ENCODE measurements around the gene OR10AD1. TPM values are rescaled to one million over a fixed set of nuclear protein-coding genes. Genes with fewer than 3 reads are reported as not detected.
"Not testable (repeated sequence)": the region's sequence is repeated elsewhere in the genome, so short reads cannot be mapped to it uniquely, and the experiment has no call there.

OR10AD1 gene, protein sequence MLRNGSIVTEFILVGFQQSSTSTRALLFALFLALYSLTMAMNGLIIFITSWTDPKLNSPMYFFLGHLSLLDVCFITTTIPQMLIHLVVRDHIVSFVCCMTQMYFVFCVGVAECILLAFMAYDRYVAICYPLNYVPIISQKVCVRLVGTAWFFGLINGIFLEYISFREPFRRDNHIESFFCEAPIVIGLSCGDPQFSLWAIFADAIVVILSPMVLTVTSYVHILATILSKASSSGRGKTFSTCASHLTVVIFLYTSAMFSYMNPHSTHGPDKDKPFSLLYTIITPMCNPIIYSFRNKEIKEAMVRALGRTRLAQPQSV
- total RNA-seq, result not detected

DNA sequence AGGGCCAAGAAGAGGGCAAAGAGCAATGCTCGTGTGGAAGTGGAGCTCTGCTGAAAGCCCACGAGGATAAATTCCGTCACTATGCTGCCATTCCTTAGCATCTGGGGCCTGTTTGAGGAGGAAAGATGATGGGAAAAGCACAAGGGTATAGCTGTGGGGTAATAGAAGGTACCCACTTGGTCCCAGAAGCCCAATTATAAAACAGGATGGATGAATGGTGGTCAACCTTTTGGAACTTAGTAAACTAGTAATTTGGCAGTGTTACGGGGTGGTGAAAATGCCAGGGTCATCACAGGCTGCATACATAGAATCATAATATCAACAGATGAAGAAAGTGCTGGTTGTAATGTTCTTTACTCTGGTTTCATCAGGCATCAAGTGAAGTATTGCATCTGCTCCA, at the start of gene OR10AD1:
TSS of gene OR10AD1 (minus strand) at position 101 of the 400 bp plus-strand sequence. CDS start at position 101, 0 bp downstream.
- TF ChIP-seq POLR2A (IDR thresholded peaks at IDR 0.05), result no peak
- TF ChIP-seq, protein P1, sequence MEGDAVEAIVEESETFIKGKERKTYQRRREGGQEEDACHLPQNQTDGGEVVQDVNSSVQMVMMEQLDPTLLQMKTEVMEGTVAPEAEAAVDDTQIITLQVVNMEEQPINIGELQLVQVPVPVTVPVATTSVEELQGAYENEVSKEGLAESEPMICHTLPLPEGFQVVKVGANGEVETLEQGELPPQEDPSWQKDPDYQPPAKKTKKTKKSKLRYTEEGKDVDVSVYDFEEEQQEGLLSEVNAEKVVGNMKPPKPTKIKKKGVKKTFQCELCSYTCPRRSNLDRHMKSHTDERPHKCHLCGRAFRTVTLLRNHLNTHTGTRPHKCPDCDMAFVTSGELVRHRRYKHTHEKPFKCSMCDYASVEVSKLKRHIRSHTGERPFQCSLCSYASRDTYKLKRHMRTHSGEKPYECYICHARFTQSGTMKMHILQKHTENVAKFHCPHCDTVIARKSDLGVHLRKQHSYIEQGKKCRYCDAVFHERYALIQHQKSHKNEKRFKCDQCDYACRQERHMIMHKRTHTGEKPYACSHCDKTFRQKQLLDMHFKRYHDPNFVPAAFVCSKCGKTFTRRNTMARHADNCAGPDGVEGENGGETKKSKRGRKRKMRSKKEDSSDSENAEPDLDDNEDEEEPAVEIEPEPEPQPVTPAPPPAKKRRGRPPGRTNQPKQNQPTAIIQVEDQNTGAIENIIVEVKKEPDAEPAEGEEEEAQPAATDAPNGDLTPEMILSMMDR (IDR thresholded peaks at IDR 0.05 in 4 of 5, conservative IDR thresholded peaks at IDR 0.05 in 1 of 5), result no peak
- intact Hi-C loops (cut with DNase I; ENCODE audit: low total_unique reads) (no loop called here), in situ Hi-C loops (cut with MboI; ENCODE audit: low sequenced_read_pairs in 4 of 4) (no loop called here)
- ATAC-seq, result no peak
- no peak for DNase-seq
- no peak within 1 kb of the TSS for H3K27ac ChIP-seq
- no peaks in the 10 kb centered on the region for H3K27me3 ChIP-seq
- peaks cover 12 to 13% of the 10 kb centered on the region in 2 donors for H3K4me1 ChIP-seq
- no peak within 1 kb of the TSS for H3K4me3 ChIP-seq
- no peaks in the 10 kb centered on the region for H3K9me3 ChIP-seq
- peaks cover 0 to 25% of the 10 kb centered on the region in 2 donors for H3K36me3 ChIP-seq

DNA sequence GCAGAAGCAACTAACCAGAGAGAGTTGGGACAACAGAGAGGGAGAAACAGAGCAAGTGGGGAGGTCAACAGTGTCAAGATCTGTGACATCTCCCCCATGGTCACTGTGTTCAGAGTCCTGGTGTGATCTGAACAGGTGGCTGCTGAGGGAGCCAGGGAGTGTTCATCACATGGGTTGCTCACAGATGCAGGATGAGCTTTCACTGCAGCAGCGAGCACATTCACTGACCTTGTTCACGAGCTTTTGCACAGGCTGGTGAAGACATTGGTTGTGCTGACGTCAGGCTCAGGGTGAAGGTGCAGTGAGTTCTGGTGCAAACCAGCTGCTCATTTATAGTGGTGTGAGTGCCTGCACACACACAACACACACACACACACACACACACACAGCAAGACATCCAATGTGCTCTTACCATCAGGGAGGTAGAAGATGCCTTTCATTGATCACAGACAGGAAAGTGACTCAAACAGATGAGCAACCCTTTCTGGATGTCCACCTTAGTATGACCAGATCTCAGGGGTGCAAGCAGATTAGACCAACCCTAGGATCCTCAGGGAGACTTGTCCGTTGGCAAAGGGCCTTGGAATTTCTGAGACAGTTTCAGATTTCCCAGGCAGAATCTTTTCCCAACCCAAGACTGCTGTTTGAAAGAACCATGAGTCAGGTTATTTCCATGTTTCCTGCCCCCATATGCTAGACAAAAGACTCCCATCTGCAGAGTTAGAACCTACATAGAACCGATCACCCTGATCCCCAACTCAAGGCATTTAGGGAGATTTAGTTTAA, 44.3 kb upstream of the OR10AD1 start:
- no peak for ATAC-seq
- TF ChIP-seq POLR2A (IDR thresholded peaks at IDR 0.05), result no peak
- TF ChIP-seq, protein P1 (IDR thresholded peaks at IDR 0.05 in 4 of 5, conservative IDR thresholded peaks at IDR 0.05 in 1 of 5), result no peak
- Histone ChIP-seq H3K27me3 (no peaks in the 10 kb centered on the region), H3K9me3 (no peaks in the 10 kb centered on the region), H3K27ac (no peak overlapping the region), H3K36me3 (no peaks in the 10 kb centered on the region), H3K4me1 (no peaks in the 10 kb centered on the region), H3K4me3 (no peak overlapping the region)
- intact Hi-C loops (cut with DNase I; ENCODE audit: low total_unique reads) (no loop called here), in situ Hi-C loops (cut with MboI; ENCODE audit: low sequenced_read_pairs in 4 of 4) (loop anchor here in 1 of 4 donors (25.0 kb wide), 1 partner anchor 365 kb away; no protein-coding TSS in a partner anchor)
- no peak for DNase-seq

DNA sequence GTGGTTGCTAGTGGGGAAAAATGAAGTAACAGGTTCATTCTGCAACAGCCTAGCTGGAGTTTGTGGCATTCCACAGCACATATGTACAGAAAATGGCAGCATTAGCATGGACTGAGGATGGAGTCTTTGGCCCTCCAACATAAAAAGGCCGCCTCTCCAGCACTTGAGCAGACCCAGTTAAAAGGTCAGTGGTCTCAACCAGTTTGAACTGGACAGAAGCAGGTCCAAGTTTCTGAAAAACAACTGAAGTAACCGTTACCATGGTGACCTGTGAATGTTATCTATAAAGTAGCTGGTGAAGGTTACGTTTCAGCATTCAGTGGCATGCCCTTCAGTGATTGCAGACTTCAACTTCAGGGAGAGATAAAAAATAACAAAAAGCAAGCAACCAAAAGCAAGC, 34.1 kb upstream of the OR10AD1 start:
- Histone ChIP-seq H3K9me3 (no peaks in the 10 kb centered on the region), H3K4me1 (no peaks in the 10 kb centered on the region), H3K27ac (no peak overlapping the region), H3K4me3 (no peak overlapping the region), H3K27me3 (no peaks in the 10 kb centered on the region), H3K36me3 (no peaks in the 10 kb centered on the region)
- TF ChIP-seq, protein P1 (IDR thresholded peaks at IDR 0.05 in 4 of 5, conservative IDR thresholded peaks at IDR 0.05 in 1 of 5), result no peak
- TF ChIP-seq POLR2A (IDR thresholded peaks at IDR 0.05), result no peak
- intact Hi-C loops (cut with DNase I; ENCODE audit: low total_unique reads) (no loop called here), in situ Hi-C loops (cut with MboI; ENCODE audit: low sequenced_read_pairs in 4 of 4) (loop anchor here in 1 of 4 donors (25.0 kb wide), 1 partner anchor 375 kb away; no protein-coding TSS in a partner anchor)
- ATAC-seq (no peak), DNase-seq (no peak)

DNA sequence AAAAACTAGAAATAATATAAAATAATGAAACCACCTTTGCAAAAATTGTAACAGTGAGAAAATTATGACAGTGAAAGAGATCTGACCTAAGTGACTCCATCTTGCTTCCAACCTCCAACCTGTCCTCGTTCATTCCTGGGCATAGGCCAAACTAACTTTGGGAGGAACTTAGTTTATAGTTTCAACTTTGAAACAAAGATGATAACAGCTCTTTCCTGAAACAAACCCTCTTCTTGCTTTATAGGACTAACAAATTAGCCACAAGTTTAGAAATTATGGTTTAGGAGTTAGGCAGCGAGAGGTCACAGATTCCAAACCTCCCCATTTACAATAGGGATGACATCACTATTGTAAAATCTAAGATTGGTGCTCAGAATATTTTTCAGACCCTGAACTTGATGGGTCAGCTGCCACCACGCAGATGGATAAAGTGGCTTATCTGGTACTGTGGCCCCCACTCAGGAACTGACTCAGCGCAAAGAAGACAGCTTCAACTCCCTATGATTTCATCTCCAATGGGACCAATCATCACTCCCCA, 32.8 kb upstream of the OR10AD1 start:
- H3K4me3 ChIP-seq, result no peak overlapping the region
- ATAC-seq (no peak), DNase-seq (no peak)
- no peaks in the 10 kb centered on the region for H3K4me1 ChIP-seq
- no peaks in the 10 kb centered on the region for H3K27me3 ChIP-seq
- H3K36me3 ChIP-seq, result no peaks in the 10 kb centered on the region
- in situ Hi-C loops (cut with MboI; ENCODE audit: low sequenced_read_pairs in 4 of 4), result loop anchor here in 1 of 4 donors (25.0 kb wide), 1 partner anchor 376 kb away; no protein-coding TSS in a partner anchor
- no peak overlapping the region for H3K27ac ChIP-seq
- intact Hi-C loops (cut with DNase I; ENCODE audit: low total_unique reads), result no loop called here
- TF ChIP-seq, protein P1 (IDR thresholded peaks at IDR 0.05 in 4 of 5, conservative IDR thresholded peaks at IDR 0.05 in 1 of 5), result no peak
- no peak for TF ChIP-seq POLR2A (IDR thresholded peaks at IDR 0.05)
- H3K9me3 ChIP-seq, result no peaks in the 10 kb centered on the region

DNA sequence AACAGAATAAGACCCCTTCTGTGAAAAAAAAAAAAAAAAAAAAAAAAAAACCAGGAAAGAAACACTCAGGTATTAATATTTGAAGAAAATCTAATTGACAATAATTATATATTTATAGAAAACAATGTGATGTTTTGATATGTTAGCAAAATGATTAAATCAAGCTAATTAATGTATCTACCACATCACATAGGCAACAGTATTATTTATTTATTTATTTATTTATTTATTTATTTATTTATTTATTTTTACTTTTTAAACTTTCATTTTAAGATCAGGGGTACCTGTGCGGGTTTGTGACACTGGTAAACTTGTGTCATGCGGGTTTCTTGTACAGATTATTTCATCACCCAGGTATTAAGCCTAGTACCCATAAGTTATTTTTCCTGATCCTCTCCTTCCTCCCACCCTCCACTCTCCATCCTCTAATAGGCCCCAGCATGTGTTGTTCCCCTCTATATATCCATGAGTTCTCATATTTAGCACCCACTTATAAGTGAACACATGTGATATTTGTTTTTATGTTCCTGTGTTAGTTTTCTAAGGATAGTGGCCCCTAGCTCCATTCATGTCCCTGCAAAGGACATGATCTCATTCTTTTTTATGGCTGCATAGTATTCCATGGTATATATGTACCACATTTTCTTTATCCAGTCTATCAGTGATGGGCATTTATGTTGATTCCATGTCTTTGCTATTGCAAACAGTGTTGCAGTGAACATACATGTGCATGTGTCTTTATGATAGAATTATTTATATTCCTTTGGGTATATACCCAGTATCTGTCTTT, 28.3 kb upstream of the OR10AD1 start:
- H3K4me1 ChIP-seq; H3K27me3 ChIP-seq; DNase-seq; H3K36me3 ChIP-seq; H3K9me3 ChIP-seq; H3K27ac ChIP-seq; H3K4me3 ChIP-seq; ATAC-seq; intact Hi-C loops (cut with DNase I; ENCODE audit: low total_unique reads): not testable (repeated sequence)
- in situ Hi-C loops (cut with MboI; ENCODE audit: low sequenced_read_pairs in 4 of 4), result loop anchor here in 1 of 4 donors (25.0 kb wide), 1 partner anchor 381 kb away; no protein-coding TSS in a partner anchor

DNA sequence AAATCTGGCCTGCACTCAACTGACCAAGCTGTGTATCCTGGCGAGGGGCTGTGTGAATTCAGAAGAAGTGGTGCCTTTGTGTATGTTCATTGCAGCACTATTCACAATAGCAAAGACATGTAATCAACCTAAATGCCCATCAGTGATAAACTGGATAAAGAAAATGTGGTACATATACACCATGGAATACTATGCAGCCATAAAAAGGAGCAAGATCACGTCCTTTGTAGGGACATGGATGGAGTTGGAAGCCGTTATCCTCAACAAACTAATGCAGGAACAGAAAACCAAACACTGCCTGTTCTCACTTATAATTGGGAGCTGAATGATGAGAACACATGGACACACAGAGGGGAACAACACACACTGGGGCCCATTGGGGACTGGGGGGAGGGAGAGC, 21.4 kb upstream of the OR10AD1 start:
- in situ Hi-C loops (cut with MboI; ENCODE audit: low sequenced_read_pairs in 4 of 4); ATAC-seq; H3K4me1 ChIP-seq; H3K36me3 ChIP-seq; intact Hi-C loops (cut with DNase I; ENCODE audit: low total_unique reads); H3K27ac ChIP-seq; H3K27me3 ChIP-seq; H3K9me3 ChIP-seq; DNase-seq; H3K4me3 ChIP-seq: not testable (repeated sequence)
